Measurements from ENCODE around the gene PALB2. TPM values are rescaled to one million over a fixed set of nuclear protein-coding genes. Genes with fewer than 3 reads are reported as not detected.

Gene PALB2
- total and polyA plus RNA-seq, 2 of the 13 experiments (the other 11 are each of a cell fraction or from before 2014, with no cell fraction given) = 12.1 to 40.9 TPM

DNA sequence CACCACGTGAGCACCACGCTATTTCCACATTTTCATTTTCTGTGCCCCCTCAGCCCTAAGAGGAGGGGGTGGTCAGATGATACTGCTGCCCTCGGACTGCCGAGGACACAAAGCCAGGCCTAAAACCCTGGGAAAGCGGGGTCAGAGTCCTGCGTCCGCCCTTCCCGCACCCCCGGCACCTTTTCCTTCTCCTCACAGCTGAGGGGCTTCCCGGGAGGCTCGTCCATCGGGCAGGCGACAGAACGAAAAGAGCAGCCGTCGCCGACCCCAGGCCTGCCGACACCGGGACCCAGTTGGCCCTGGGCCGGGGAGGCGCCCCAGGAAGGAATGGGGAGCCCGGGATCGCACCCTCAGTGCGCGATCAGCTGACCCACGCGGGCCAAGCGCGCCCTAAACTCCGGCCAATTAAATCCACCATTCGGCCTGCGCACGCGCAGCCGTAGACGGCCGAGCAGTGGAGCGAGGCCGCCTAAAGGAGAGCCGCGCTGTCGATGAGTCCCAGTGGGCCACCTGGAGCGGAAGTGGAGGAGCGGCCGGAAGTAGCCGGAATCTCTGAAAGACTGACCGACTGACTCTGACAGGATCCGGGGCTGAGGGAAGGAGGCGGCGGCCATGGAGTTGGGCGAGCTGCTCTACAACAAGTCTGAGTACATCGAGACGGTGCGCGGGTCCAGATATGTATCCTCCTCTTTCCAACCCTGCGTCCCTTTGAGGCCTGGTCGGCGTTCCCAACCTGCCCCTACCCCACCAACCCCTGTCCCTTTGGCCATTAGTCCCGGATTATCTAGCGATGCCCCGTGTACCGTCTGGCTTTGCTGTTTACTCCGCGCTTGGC is at the start of gene PALB2, which contains the start of gene DCTN5 (continued):
- TF ChIP-seq, protein P1, sequence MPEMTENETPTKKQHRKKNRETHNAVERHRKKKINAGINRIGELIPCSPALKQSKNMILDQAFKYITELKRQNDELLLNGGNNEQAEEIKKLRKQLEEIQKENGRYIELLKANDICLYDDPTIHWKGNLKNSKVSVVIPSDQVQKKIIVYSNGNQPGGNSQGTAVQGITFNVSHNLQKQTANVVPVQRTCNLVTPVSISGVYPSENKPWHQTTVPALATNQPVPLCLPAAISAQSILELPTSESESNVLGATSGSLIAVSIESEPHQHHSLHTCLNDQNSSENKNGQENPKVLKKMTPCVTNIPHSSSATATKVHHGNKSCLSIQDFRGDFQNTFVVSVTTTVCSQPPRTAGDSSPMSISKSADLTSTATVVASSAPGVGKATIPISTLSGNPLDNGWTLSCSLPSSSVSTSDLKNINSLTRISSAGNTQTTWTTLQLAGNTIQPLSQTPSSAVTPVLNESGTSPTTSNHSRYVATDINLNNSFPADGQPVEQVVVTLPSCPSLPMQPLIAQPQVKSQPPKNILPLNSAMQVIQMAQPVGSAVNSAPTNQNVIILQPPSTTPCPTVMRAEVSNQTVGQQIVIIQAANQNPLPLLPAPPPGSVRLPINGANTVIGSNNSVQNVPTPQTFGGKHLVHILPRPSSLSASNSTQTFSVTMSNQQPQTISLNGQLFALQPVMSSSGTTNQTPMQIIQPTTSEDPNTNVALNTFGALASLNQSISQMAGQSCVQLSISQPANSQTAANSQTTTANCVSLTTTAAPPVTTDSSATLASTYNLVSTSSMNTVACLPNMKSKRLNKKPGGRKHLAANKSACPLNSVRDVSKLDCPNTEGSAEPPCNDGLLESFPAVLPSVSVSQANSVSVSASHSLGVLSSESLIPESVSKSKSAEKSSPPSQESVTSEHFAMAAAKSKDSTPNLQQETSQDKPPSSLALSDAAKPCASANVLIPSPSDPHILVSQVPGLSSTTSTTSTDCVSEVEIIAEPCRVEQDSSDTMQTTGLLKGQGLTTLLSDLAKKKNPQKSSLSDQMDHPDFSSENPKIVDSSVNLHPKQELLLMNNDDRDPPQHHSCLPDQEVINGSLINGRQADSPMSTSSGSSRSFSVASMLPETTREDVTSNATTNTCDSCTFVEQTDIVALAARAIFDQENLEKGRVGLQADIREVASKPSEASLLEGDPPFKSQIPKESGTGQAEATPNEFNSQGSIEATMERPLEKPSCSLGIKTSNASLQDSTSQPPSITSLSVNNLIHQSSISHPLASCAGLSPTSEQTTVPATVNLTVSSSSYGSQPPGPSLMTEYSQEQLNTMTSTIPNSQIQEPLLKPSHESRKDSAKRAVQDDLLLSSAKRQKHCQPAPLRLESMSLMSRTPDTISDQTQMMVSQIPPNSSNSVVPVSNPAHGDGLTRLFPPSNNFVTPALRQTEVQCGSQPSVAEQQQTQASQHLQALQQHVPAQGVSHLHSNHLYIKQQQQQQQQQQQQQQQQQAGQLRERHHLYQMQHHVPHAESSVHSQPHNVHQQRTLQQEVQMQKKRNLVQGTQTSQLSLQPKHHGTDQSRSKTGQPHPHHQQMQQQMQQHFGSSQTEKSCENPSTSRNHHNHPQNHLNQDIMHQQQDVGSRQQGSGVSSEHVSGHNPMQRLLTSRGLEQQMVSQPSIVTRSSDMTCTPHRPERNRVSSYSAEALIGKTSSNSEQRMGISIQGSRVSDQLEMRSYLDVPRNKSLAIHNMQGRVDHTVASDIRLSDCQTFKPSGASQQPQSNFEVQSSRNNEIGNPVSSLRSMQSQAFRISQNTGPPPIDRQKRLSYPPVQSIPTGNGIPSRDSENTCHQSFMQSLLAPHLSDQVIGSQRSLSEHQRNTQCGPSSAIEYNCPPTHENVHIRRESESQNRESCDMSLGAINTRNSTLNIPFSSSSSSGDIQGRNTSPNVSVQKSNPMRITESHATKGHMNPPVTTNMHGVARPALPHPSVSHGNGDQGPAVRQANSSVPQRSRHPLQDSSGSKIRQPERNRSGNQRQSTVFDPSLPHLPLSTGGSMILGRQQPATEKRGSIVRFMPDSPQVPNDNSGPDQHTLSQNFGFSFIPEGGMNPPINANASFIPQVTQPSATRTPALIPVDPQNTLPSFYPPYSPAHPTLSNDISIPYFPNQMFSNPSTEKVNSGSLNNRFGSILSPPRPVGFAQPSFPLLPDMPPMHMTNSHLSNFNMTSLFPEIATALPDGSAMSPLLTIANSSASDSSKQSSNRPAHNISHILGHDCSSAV (CRISPR knock-in tag; IDR thresholded peaks at IDR 0.05; ENCODE audit: borderline replicate concordance) = no peak
- TF ChIP-seq ZNF703 (CRISPR knock-in tag; IDR thresholded peaks at IDR 0.05; ENCODE audit: borderline replicate concordance) (peak; percentile 97; the same call in 1 of the 2 replicates), ZNF781 (CRISPR knock-in tag; IDR thresholded peaks at IDR 0.05; ENCODE audit: borderline replicate concordance, not compliant biosample characterization) (peak; percentile 99), SNRNP70 (IDR thresholded peaks at IDR 0.05; ENCODE audit: low read depth, low read length) (no peak), SALL2 (CRISPR knock-in tag; IDR thresholded peaks at IDR 0.05) (peak; percentile 87; the same call in 1 of the 2 replicates), NRL (CRISPR knock-in tag; IDR thresholded peaks at IDR 0.05; ENCODE audit: borderline replicate concordance) (peak; percentile 97; the same call in 1 of the 2 replicates), CENPT (CRISPR knock-in tag; IDR thresholded peaks at IDR 0.05; ENCODE audit: low read depth) (no peak; the same call in 1 of the 2 replicates), HCFC1 (IDR thresholded peaks at IDR 0.05; ENCODE audit: low read depth, low read length) (peak; percentile 88)
- TF ChIP-seq, protein P2, sequence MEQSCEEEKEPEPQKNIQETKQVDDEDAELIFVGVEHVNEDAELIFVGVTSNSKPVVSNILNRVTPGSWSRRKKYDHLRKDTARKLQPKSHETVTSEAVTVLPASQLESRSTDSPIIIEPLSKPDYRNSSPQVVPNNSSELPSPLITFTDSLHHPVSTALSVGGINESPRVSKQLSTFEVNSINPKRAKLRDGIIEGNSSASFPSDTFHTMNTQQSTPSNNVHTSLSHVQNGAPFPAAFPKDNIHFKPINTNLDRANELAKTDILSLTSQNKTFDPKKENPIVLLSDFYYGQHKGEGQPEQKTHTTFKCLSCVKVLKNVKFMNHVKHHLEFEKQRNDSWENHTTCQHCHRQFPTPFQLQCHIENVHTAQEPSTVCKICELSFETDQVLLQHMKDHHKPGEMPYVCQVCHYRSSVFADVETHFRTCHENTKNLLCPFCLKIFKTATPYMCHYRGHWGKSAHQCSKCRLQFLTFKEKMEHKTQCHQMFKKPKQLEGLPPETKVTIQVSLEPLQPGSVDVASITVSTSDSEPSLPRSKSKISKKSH (CRISPR knock-in tag; IDR thresholded peaks at IDR 0.05; ENCODE audit: borderline replicate concordance) = peak; percentile 99
- TF ChIP-seq, protein P3, sequence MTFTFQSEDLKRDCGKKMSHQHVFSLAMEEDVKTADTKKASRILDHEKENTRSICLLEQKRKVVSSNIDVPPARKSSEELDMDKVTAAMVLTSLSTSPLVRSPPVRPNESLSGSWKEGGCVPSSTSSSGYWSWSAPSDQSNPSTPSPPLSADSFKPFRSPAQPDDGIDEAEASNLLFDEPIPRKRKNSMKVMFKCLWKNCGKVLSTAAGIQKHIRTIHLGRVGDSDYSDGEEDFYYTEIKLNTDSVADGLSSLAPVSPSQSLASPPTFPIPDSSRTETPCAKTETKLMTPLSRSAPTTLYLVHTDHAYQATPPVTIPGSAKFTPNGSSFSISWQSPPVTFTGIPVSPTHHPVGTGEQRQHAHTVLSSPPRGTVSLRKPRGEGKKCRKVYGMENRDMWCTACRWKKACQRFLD (CRISPR knock-in tag; IDR thresholded peaks at IDR 0.05; ENCODE audit: borderline replicate concordance) = peak; percentile 96
- TF ChIP-seq, protein P4, sequence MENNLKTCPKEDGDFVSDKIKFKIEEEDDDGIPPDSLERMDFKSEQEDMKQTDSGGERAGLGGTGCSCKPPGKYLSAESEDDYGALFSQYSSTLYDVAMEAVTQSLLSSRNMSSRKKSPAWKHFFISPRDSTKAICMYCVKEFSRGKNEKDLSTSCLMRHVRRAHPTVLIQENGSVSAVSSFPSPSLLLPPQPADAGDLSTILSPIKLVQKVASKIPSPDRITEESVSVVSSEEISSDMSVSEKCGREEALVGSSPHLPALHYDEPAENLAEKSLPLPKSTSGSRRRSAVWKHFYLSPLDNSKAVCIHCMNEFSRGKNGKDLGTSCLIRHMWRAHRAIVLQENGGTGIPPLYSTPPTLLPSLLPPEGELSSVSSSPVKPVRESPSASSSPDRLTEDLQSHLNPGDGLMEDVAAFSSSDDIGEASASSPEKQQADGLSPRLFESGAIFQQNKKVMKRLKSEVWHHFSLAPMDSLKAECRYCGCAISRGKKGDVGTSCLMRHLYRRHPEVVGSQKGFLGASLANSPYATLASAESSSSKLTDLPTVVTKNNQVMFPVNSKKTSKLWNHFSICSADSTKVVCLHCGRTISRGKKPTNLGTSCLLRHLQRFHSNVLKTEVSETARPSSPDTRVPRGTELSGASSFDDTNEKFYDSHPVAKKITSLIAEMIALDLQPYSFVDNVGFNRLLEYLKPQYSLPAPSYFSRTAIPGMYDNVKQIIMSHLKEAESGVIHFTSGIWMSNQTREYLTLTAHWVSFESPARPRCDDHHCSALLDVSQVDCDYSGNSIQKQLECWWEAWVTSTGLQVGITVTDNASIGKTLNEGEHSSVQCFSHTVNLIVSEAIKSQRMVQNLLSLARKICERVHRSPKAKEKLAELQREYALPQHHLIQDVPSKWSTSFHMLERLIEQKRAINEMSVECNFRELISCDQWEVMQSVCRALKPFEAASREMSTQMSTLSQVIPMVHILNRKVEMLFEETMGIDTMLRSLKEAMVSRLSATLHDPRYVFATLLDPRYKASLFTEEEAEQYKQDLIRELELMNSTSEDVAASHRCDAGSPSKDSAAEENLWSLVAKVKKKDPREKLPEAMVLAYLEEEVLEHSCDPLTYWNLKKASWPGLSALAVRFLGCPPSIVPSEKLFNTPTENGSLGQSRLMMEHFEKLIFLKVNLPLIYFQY (CRISPR knock-in tag; IDR thresholded peaks at IDR 0.05; ENCODE audit: borderline replicate concordance) = peak; percentile 85

Measured in HepG2 (cell line).